ENCODE measurements around the gene NHERF2. TPM values are rescaled to one million over a fixed set of nuclear protein-coding genes. Genes with fewer than 3 reads are reported as not detected.
A peak's percentile ranks its signal among the peaks of the same experiment; 100 is the strongest.

NHERF2 gene
- total RNA-seq, 5 donors from 2014 or later (not counting 1 experiment from before 2014, with no cell fraction given): 2.9 to 6.8 (median 5.8) TPM

GRCh38 chr16:2025251-2025650, 1.5 kb upstream of the NHERF2 start:
- Mint-ChIP-seq H3K27me3 (peaks cover 8 to 24% of the 10 kb centered on the region in 2 donors), H3K4me3 (peak overlapping the region; percentile 36 to 72 (median 51)), H3K27ac (peak overlapping the region in 1 of 2 donors; percentile 27), H3K9me3 (no peaks in the 10 kb centered on the region), H3K36me3 (no peaks in the 10 kb centered on the region), H3K4me1 (peaks cover 13 to 30% (median 16%) of the 10 kb centered on the region in 3 donors)
- ChIA-PET CTCF (no interaction called here), POLR2A (no interaction called here)
- no peaks in the 10 kb centered on the region for H3K9me3 ChIP-seq
- H3K27me3 ChIP-seq (replicated peaks in 1 of 2; ENCODE audit: control insufficient read depth in 2 of 2, extremely low read depth in 1 of 2, insufficient read depth in 2 of 2, low read length in 1 of 2): peaks cover 0 to 51% of the 10 kb centered on the region in 2 experiments
- no peaks in the 10 kb centered on the region for H3K36me3 ChIP-seq (ENCODE audit: control insufficient read depth in 2 of 2, extremely low read depth in 1 of 2, insufficient read depth in 1 of 2, low read length in 1 of 2)
- H3K4me3 ChIP-seq (ENCODE audit: control insufficient read depth in 1 of 2, extremely low read depth in 1 of 2, low read length in 1 of 2): no peak overlapping the region
- peaks cover 2 to 47% of the 10 kb centered on the region in 2 experiments for H3K4me1 ChIP-seq (ENCODE audit: control insufficient read depth in 1 of 2, extremely low read depth in 1 of 2, insufficient read depth in 2 of 2, low read length in 2 of 2)
- WGBS (ENCODE audit: insufficient coverage): 97% methylated on average over 10 of the region's 14 CpGs
- DNase-seq: no peak
- ATAC-seq (replicated peaks in 1 of 4): no peak
- no peak overlapping the region for H3K27ac ChIP-seq (ENCODE audit: low read length)

- no peaks in the 10 kb centered on the region for H3K9me3 ChIP-seq
- Mint-ChIP-seq H3K4me3 (peak overlapping the region; percentile 56 to 72 (median 63)), H3K27me3 (peaks cover 8 to 19% of the 10 kb centered on the region in 2 donors), H3K4me1 (peaks cover 13 to 26% (median 14%) of the 10 kb centered on the region in 3 donors), H3K9me3 (no peaks in the 10 kb centered on the region), H3K27ac (no peak overlapping the region), H3K36me3 (no peaks in the 10 kb centered on the region)
- ATAC-seq (replicated peaks in 1 of 4) (no peak), DNase-seq (no peak)
- peaks cover 0 to 44% of the 10 kb centered on the region in 2 experiments for H3K27me3 ChIP-seq (replicated peaks in 1 of 2; ENCODE audit: control insufficient read depth in 2 of 2, extremely low read depth in 1 of 2, insufficient read depth in 2 of 2, low read length in 1 of 2)
- H3K4me1 ChIP-seq (ENCODE audit: control insufficient read depth in 1 of 2, extremely low read depth in 1 of 2, insufficient read depth in 2 of 2, low read length in 2 of 2): peaks cover 2 to 41% of the 10 kb centered on the region in 2 experiments
- H3K27ac ChIP-seq (ENCODE audit: low read length): no peak overlapping the region
- H3K4me3 ChIP-seq (ENCODE audit: control insufficient read depth in 1 of 2, extremely low read depth in 1 of 2, low read length in 1 of 2): peak overlapping the region in 1 of 2 donors; percentile 46
- CTCF ChIA-PET: no interaction called here
- H3K36me3 ChIP-seq (ENCODE audit: control insufficient read depth in 2 of 2, extremely low read depth in 1 of 2, insufficient read depth in 1 of 2, low read length in 1 of 2): no peaks in the 10 kb centered on the region
- WGBS (ENCODE audit: insufficient coverage): 96% methylated on average over 15 of the region's 16 CpGs
- POLR2A ChIA-PET: interaction anchor here in 1 of 2 donors (0.6 kb wide), 1 partner anchor 129 kb away, joined by 3 read pairs; the partner anchor contains the start of gene TRAF7
These were observed 733 bp upstream of the NHERF2 start for GRCh38 chr16:2025878-2026460.

GRCh38 chr16:2027024-2028010, 615 bp downstream of the NHERF2 start:
- ChIA-PET CTCF (no interaction called here), POLR2A (interaction anchor here in 1 of 2 donors (0.6 kb wide), 3 partner anchors 128 to 1921 kb away, joined by 3 to 6 read pairs (median 5); partner anchors contain the start of gene TRAF7)
- no peaks in the 10 kb centered on the region for H3K9me3 Mint-ChIP-seq
- Histone ChIP-seq H3K9me3 (no peaks in the 10 kb centered on the region), H3K4me1 (ENCODE audit: control insufficient read depth in 1 of 2, extremely low read depth in 1 of 2, insufficient read depth in 2 of 2, low read length in 2 of 2) (peaks cover 2 to 40% of the 10 kb centered on the region in 2 experiments), H3K36me3 (ENCODE audit: control insufficient read depth in 2 of 2, extremely low read depth in 1 of 2, insufficient read depth in 1 of 2, low read length in 1 of 2) (no peaks in the 10 kb centered on the region), H3K27ac (ENCODE audit: low read length) (no peak overlapping the region), H3K4me3 (ENCODE audit: control insufficient read depth in 1 of 2, extremely low read depth in 1 of 2, low read length in 1 of 2) (peak overlapping the region; percentile 23 to 55), H3K27me3 (replicated peaks in 1 of 2; ENCODE audit: control insufficient read depth in 2 of 2, extremely low read depth in 1 of 2, insufficient read depth in 2 of 2, low read length in 1 of 2) (peaks cover 0 to 38% of the 10 kb centered on the region in 2 experiments)
- peaks cover 13 to 26% (median 14%) of the 10 kb centered on the region in 3 donors for H3K4me1 Mint-ChIP-seq
- H3K27ac Mint-ChIP-seq: peak overlapping the region in 1 of 2 donors; percentile 22
- ATAC-seq (replicated peaks in 1 of 4): peak; percentile 16 to 44 (median 36)
- H3K27me3 Mint-ChIP-seq: peaks cover 4 to 10% of the 10 kb centered on the region in 2 donors
- H3K36me3 Mint-ChIP-seq: no peaks in the 10 kb centered on the region
- DNase-seq: peak in 4 of 35 experiments; percentile 27 to 43 (median 28)
- WGBS (ENCODE audit: insufficient coverage): 9% methylated on average over 76 of the region's 76 CpGs
- peak overlapping the region; percentile 70 to 75 (median 72) for H3K4me3 Mint-ChIP-seq

- Mint-ChIP-seq H3K27me3 (peaks cover 0 to 2% of the 10 kb centered on the region in 2 donors), H3K9me3 (no peaks in the 10 kb centered on the region), H3K4me3 (peak overlapping the region; percentile 49 to 75 (median 72)), H3K4me1 (peaks cover 8 to 19% (median 10%) of the 10 kb centered on the region in 3 donors), H3K36me3 (no peaks in the 10 kb centered on the region), H3K27ac (no peak overlapping the region)
- 88% methylated on average over 3 of the region's 3 CpGs for WGBS (ENCODE audit: insufficient coverage)
- CTCF ChIA-PET: no interaction called here
- POLR2A ChIA-PET: no interaction called here
- H3K36me3 ChIP-seq (ENCODE audit: control insufficient read depth in 2 of 2, extremely low read depth in 1 of 2, insufficient read depth in 1 of 2, low read length in 1 of 2): no peaks in the 10 kb centered on the region
- no peaks in the 10 kb centered on the region for H3K9me3 ChIP-seq
- ATAC-seq (replicated peaks in 1 of 4) (no peak), DNase-seq (no peak)
- H3K4me1 ChIP-seq (ENCODE audit: control insufficient read depth in 1 of 2, extremely low read depth in 1 of 2, insufficient read depth in 2 of 2, low read length in 2 of 2): peaks cover 2 to 32% of the 10 kb centered on the region in 2 experiments
- no peak overlapping the region for H3K27ac ChIP-seq (ENCODE audit: low read length)
- peaks cover 0 to 30% of the 10 kb centered on the region in 2 experiments for H3K27me3 ChIP-seq (replicated peaks in 1 of 2; ENCODE audit: control insufficient read depth in 2 of 2, extremely low read depth in 1 of 2, insufficient read depth in 2 of 2, low read length in 1 of 2)
- no peak overlapping the region for H3K4me3 ChIP-seq (ENCODE audit: control insufficient read depth in 1 of 2, extremely low read depth in 1 of 2, low read length in 1 of 2)
These were observed 1.4 kb downstream of the NHERF2 start for GRCh38 chr16:2028146-2028545.

GRCh38 chr16:2028620-2029220, 2.0 kb downstream of the NHERF2 start:
- DNase-seq: no peak
- Mint-ChIP-seq H3K27ac (no peak overlapping the region), H3K9me3 (no peaks in the 10 kb centered on the region), H3K36me3 (no peaks in the 10 kb centered on the region), H3K4me3 (no peak overlapping the region), H3K27me3 (no peaks in the 10 kb centered on the region), H3K4me1 (peaks cover 5 to 17% (median 11%) of the 10 kb centered on the region in 3 donors)
- WGBS (ENCODE audit: insufficient coverage): 84% methylated on average over 15 of the region's 18 CpGs
- H3K27me3 ChIP-seq (replicated peaks in 1 of 2; ENCODE audit: control insufficient read depth in 2 of 2, extremely low read depth in 1 of 2, insufficient read depth in 2 of 2, low read length in 1 of 2): peaks cover 0 to 30% of the 10 kb centered on the region in 2 experiments
- H3K4me3 ChIP-seq (ENCODE audit: control insufficient read depth in 1 of 2, extremely low read depth in 1 of 2, low read length in 1 of 2): no peak overlapping the region
- ChIA-PET CTCF (no interaction called here), POLR2A (no interaction called here)
- H3K36me3 ChIP-seq (ENCODE audit: control insufficient read depth in 2 of 2, extremely low read depth in 1 of 2, insufficient read depth in 1 of 2, low read length in 1 of 2): no peaks in the 10 kb centered on the region
- no peaks in the 10 kb centered on the region for H3K9me3 ChIP-seq
- H3K4me1 ChIP-seq (ENCODE audit: control insufficient read depth in 1 of 2, extremely low read depth in 1 of 2, insufficient read depth in 2 of 2, low read length in 2 of 2): peaks cover under 1 to 32% of the 10 kb centered on the region in 2 experiments
- no peak for ATAC-seq (replicated peaks in 1 of 4)
- H3K27ac ChIP-seq (ENCODE audit: low read length): no peak overlapping the region

- Histone ChIP-seq H3K9me3 (no peaks in the 10 kb centered on the region), H3K27ac (ENCODE audit: low read length) (no peak overlapping the region), H3K36me3 (ENCODE audit: control insufficient read depth in 2 of 2, extremely low read depth in 1 of 2, insufficient read depth in 1 of 2, low read length in 1 of 2) (no peaks in the 10 kb centered on the region), H3K4me3 (ENCODE audit: control insufficient read depth in 1 of 2, extremely low read depth in 1 of 2, low read length in 1 of 2) (no peak overlapping the region), H3K4me1 (ENCODE audit: control insufficient read depth in 1 of 2, extremely low read depth in 1 of 2, insufficient read depth in 2 of 2, low read length in 2 of 2) (peaks cover 0 to 29% of the 10 kb centered on the region in 2 experiments), H3K27me3 (replicated peaks in 1 of 2; ENCODE audit: control insufficient read depth in 2 of 2, extremely low read depth in 1 of 2, insufficient read depth in 2 of 2, low read length in 1 of 2) (peaks cover 0 to 30% of the 10 kb centered on the region in 2 experiments)
- Mint-ChIP-seq H3K27me3 (no peaks in the 10 kb centered on the region), H3K9me3 (no peaks in the 10 kb centered on the region), H3K27ac (no peak overlapping the region), H3K4me3 (no peak overlapping the region), H3K4me1 (peaks cover 1 to 13% (median 9%) of the 10 kb centered on the region in 3 donors), H3K36me3 (no peaks in the 10 kb centered on the region)
- 89% methylated on average over 22 of the region's 22 CpGs for WGBS (ENCODE audit: insufficient coverage)
- CTCF ChIA-PET: no interaction called here
- POLR2A ChIA-PET: no interaction called here
- ATAC-seq (replicated peaks in 1 of 4) (no peak), DNase-seq (no peak)
These were observed 2.6 kb downstream of the NHERF2 start for GRCh38 chr16:2029350-2029749.
